Adipose tissue (tissue), 3 donors: ENCODE measurements around the gene MBNL2. TPM values are rescaled to one million over a fixed set of nuclear protein-coding genes. Genes with fewer than 3 reads are reported as not detected.

Experiments
- H3K27ac ChIP-seq: one replicate; pipeline ENCODE4 v1.5.1; 2013; ENCODE audit warnings: low read depth, low read length
- WGBS, 3 donors: extraction: QIAGEN DNeasy Blood & Tissue Kit; methylation state at CpG; one replicate each; pipeline ENCODE4 v1.1.7; 2013; 5-methylcytosine and 5-hydroxymethylcytosine counted together
- polyA plus RNA-seq, 3 donors: library from polyadenylated mRNA; stranded (reverse); fragments of 200-250 nt; gene quantifications; one replicate each; pipeline ENCODE4 v1.2.3, GENCODE V29; 2013
- donor health status: healthy with polysubstance abuse.
- donor health status: Bipolar disorder and iron deficiency.
- donor health status: healthy.

The MBNL2 gene
- polyA plus RNA-seq, 3 donors, result 17.8 to 34.3 (median 23.7) TPM

- 4 to 8% (median 7%) methylated on average over 19 of the region's 19 CpGs for WGBS, 3 donors
- H3K27ac ChIP-seq, result no peak overlapping the region
Measured at GRCh38 chr13:97432232-97432916, 210.2 kb downstream of the MBNL2 start.

- peak overlapping the region; percentile 95 for H3K27ac ChIP-seq
- 0 to 1% (median 1%) methylated on average over 50 of the region's 50 CpGs for WGBS, 3 donors
Measured at GRCh38 chr13:97432917-97433726, 211.0 kb downstream of the MBNL2 start.

GRCh38 chr13:97433727-97434396 lies 211.7 kb downstream of the MBNL2 start, which contains the start of gene RAP2A:
TSS of gene RAP2A (plus strand) at chr13:97434169. CDS start at chr13:97434471, 302 bp downstream.
- 0 to 1% (median 0%) methylated on average over 36 to 92 of the region's 94 CpGs for WGBS, 3 donors
- H3K27ac ChIP-seq, result peak within 1 kb of the TSS; percentile 95

GRCh38 chr13:97434397-97435201 lies 212.5 kb downstream of the MBNL2 start:
- WGBS, 3 donors, result 0 to 1% (median 1%) methylated on average over 53 to 60 of the region's 60 CpGs
- H3K27ac ChIP-seq, result no peak overlapping the region

- WGBS, 3 donors, result 35 to 37% (median 35%) methylated on average over 3 of the region's 3 CpGs
- no peak overlapping the region for H3K27ac ChIP-seq
Measured at GRCh38 chr13:97435323-97435722, 213.2 kb downstream of the MBNL2 start.

- WGBS, 3 donors, result 39 to 48% (median 48%) methylated on average over 5 of the region's 5 CpGs
- no peak overlapping the region for H3K27ac ChIP-seq
Measured at GRCh38 chr13:97435794-97436193, 213.7 kb downstream of the MBNL2 start.

- 87 to 92% (median 90%) methylated on average over 2 of the region's 2 CpGs for WGBS, 3 donors
- H3K27ac ChIP-seq, result no peak overlapping the region
Measured at GRCh38 chr13:97436845-97437244, 214.7 kb downstream of the MBNL2 start.

GRCh38 chr13:97437729-97438128 lies 215.6 kb downstream of the MBNL2 start:
- WGBS, 3 donors, result 72 to 86% (median 78%) methylated on average over 2 of the region's 2 CpGs
- no peak overlapping the region for H3K27ac ChIP-seq

- H3K27ac ChIP-seq, result no peak overlapping the region
- WGBS, 3 donors, result 62 to 83% (median 72%) methylated on average over 3 of the region's 3 CpGs
Measured at GRCh38 chr13:97438856-97439595, 216.9 kb downstream of the MBNL2 start.

- 62 to 71% (median 69%) methylated on average over 2 of the region's 2 CpGs for WGBS, 3 donors
- no peak overlapping the region for H3K27ac ChIP-seq
Measured at GRCh38 chr13:97440598-97441170, 218.6 kb downstream of the MBNL2 start.

- H3K27ac ChIP-seq, result no peak overlapping the region
Measured at GRCh38 chr13:97441368-97441767, 219.2 kb downstream of the MBNL2 start.

Other genes starting within 250 kb of the MBNL2 start
- under 1 TPM; 0.36 to 0.67 (median 0.39) TPM for gene OXGR1, start 227.9 kb upstream of the MBNL2 start, polyA plus RNA-seq
- gene RAP2A, start 211.8 kb downstream of the MBNL2 start, polyA plus RNA-seq, result 10 to 100 TPM in 1 of 3 donors, 1 to 10 TPM in 2; 2.6 to 13.3 (median 6.4) TPM